NCI-H1694 treated with DMSO at 0.1 percent for 48 hours (cell line): ENCODE data around the gene INTS1.
"Not testable (repeated sequence)": the region's sequence is repeated elsewhere in the genome, so short reads cannot be mapped to it uniquely, and the experiment has no call there.

Source experiments
- DNase-seq: peaks from one replicate; lab custom pipeline; 2025; lab: John Stamatoyannopoulos, UW

The INTS1 gene

DNA sequence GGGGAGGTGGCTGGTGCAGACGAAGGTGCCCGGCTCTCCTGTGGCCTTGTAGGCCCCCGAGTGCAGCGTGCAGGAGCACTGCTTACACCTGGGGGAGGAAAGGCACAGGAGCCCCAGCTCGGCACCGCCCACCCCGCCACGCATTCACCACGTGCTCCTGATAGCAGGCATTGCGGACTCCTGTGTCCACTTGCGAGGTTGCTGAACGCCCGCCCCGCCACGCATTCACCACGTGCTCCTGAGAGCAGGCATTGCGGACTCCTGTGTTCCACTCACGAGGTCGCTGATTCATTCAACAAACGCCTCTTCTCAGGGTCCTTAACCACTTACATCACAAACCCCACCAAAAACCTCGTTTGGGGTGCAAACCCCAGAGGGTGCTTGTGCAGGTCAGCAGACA is 58.8 kb downstream of the INTS1 start:
- no peak for DNase-seq

DNA sequence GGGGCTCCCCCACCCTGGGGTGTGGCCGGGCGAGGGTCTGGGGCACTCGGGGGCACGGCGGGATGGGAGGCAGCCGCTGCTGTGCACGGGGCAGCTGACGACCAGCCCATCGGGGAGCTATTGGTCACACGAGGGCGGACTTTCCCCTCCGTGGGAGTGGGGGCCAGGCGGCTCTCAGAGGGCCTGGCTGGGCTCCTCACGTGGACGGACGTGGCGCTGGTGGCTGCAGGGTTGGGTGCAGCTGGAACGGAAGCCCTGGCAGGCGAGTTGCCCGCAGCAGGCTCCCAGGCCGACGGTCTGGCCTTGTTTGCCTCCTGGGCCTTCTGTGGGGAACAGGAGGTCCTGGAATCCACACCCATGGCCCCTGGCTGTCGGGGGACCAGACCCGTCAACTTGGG is 59.3 kb downstream of the INTS1 start:
- DNase-seq = no peak

DNA sequence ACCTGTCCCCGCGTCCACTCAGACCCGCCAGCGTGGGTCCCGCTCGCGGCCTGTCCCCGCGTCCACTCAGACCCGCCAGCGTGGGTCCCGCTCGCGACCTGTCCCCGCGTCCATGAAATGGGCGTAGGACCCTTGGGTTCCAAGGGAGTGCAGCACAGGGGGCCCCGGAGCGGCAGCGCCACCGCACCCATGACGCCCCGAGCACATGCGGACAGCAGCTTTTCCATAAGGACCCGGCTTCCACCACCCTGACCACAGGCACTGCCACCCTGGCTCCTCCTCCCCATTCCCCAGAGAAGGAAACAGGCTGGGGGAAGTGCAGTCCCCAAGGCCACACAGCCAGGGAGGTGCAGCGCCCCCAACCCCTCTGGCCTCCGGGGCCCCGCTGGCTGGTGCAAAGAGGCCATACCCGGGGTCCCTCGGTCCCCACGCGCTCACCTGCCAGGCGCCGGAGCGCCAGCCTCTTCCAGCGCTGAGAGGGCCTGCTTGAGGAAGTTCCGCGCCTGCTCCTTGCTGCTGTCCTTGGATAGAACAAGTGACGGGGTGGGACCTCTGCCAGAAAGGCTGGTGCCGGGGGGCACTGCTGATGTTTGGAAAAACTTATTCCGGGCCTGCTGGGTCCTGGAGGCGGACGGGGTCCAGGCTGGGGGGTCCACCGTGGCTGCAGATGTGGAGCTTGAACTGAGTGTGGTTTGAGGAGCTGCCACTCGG is 59.8 kb downstream of the INTS1 start:
- DNase-seq = no peak

DNA sequence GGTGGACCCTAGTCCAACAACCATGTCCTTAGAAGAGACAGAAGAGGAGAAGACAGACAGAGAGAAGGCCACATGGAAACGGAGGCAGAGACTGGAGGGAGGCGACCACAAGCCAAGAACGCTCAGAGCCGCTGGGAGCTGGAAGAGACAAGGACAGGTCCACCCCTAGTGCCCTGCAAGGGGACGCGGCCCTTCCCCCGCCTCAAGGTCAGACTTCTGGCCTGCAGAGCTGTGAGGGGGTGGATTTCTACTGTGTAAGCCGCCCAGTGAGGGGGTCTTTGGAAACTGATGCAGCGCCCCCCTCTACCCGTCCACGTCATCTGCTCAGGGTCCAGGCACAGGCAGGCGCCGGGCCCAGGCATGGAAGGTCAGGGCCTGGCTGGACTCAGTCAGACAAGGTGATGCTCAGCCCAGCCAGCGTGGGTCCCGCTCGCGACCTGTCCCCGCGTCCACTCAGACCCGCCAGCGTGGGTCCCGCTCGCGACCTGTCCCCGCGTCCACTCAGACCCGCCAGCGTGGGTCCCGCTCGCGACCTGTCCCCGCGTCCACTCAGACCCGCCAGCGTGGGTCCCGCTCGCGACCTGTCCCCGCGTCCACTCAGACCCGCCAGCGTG is 60.5 kb downstream of the INTS1 start:
- not testable (repeated sequence) for DNase-seq

DNA sequence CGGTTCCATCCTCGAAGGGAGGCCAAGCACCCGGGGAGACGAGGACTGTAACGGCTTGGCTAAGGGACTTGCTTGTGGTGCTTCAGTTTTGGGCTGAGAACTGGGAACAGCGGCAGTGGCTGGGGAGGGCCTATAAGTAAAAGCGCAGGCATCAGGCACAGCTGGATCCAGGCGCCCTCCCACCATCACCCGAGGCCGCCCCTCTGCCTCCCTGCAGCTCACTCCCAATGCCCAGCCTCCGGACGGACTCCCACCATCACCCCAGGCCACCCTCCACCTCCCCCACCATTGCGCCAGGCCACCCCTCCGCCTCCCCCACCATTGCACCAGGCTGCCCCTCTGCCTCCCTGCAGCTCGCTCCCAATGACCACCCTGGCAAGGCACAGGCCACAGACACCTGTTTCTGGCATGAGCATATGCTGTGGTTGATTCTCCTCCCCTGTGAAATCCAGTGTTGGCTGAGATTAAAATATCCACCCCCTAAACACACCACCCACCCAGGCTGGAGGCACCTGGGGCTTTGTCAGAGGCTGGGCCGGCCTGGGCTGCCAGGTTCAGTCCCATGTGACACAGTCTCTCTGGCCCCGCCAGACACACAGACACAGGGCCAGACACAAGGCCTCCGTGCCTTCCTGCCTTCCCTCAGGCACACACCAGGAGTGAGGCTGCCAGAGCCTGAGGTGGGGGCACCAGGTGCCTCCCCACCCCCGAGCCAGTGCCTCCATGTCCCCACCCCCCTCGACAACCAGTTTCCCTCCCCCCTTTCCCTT is 61.6 kb downstream of the INTS1 start:
- no peak for DNase-seq

DNA sequence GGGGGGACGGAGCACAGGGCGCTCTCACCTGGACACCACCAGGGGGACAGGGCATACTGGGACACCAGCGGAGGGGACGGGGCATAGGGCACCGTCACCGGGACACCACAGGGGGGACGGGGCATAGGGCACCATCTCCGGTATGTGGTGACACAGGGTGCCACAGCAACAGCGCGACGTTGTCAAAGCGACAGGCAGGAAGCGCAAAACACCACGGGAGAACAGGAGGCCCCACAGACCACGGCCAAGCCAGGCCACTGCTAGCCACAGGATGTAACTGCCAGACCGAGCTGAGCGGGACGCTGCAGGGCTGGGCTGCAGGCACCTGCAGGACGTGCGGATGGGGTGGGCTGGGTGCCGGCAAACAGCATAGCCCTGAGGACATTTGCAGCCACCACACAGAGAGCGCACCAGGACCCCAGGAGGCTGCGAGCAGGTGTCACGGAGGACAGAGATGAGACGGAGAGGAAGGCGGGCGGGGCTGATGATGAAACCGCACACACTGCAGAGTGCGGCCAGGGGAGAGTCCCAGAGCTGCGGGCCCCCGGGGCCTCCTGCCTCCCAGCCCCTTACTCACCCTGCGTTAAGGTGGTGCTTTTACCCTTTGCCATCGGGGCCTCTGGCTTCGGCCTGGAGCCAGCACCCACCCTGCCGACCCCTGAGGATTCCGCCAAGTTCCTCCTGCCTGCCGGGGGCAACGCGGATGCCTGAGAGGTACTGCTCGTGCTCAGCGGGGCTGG is 62.4 kb downstream of the INTS1 start:
- DNase-seq = no peak

DNA sequence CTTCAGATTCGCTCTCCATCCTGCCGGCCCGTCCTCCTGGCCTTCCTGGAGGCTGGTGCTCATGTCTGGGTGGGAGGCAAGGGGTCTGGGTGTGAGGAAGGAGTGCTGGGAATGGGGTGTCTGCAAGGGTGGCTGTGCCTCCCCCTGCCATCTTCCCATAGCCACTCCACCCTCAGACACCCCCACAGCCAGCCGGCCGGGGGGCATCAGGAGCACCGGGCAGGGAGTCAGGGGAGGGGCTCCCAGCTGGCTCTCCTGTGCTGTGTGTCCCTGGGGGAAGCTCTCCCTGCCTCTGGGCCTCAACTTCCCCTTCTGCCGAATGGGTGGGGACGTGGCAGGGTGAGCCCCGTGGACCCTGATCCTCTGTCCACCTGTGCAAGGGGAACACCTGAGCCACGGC is 63.6 kb downstream of the INTS1 start:
- no peak for DNase-seq

DNA sequence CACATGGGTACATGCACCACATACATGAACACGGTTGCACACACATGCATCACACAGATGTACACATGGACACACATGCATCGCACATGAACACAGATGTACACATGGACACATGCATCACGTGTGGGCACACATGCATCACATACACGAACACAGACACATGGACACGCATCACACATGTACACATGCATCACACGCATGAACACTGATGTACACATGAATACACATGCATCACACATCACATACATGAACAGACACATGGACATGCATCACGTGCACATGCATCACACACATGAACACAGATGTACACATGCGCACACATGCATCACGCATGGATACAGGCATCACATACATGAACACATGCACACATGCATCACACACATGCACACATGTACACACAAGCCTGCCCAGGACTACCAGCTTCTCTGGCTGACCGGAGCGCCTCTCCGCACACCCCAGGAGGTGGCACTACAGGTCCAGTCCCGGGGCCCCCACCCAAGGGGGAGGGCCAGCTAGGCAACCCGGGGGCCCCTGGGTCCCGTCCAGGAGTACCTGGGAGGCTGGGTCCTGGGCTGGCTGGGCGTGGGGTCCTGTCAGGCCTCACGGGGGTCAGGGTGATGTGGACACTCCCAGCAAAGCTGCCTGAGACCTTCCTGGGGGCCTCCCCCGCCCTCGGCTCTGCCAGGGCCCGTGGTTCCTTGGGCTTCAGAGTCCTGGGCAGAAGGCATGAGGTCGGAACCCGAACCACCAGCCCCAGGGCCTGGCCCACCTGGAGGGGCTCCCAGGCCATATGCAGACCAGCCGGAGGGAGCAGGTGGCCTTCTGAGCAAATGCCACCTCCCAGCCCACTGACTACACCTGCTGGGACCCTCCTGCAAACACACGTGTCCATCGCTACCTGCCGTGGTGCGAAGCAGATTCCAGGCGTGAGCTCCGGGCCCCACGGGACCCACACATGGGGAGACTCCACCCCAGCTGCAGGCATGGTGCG is 64.5 kb downstream of the INTS1 start:
- DNase-seq = no peak

DNA sequence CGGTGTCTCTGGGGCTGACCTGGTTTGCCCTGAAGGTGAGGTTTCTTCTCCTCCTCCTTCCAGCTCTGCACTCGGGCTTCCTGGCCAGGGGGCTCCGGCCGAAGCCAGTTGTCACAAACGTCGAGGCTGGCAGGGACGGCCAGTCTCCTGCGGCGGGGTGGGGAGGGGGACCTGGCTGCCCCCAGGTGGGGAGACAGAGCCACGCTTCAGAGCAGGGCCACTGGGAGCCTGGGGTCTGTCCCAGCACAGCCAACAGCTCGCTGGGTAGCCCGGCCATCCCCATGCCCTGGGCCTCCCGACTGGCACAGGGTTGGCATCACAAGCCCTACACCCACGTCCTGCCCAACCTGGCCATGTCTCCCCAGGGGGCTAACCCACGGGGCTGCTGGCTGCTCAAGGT is 65.4 kb downstream of the INTS1 start:
- DNase-seq = no peak

DNA sequence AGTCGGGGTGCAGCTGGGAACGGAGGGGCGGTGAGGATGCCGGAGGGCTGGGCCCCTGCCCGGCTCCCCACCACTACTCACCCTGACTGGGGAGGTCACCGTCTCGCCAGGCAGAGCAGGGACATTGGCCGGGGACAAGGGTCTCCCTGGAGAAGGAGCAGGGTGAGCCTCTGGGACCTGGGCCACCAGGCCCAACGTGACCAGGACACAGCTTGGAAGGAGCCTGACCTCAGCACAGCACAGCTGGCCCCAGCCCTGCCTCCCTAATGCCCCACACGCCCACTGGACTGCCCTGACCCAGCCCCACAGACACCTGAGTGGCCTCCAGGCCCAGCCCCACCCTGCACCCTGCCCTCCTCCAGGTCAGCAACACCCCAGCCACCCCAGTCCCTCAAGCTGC is 66.0 kb downstream of the INTS1 start:
- no peak for DNase-seq

DNA sequence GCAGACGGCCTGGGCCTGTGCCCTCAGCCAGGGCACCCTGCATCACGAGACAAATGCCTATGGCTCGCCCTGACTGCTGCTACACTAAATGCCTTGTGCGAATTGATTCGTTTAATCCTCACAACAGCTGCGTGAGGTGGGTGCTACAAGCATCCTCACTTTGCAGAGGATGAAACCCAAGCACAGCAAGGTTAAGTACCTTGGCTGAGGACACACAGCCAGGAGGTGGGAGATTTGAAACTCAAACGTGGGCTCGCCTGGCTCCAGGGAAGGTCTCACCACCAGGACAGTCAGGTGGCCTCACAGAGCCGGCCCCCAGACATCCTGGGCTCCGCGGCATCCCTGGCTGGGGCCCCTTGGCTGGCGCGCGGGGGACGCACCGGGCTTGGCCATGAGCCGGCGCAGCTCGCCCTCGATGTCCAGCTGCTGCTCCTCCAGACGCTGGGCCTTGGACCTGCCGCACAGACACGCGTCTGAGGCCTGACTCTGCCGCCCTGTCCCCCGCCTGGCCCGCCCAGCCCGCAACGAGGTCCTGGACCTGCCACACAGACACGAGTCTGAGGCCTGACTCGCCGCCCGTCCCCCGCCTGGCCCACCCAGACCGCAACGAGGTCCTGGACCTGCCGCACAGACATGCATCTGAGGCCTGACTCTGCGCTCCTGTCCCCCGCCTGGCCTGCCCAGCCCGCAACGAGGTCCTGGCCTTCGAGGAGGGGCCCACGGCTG is 66.9 kb downstream of the INTS1 start:
- DNase-seq = no peak

DNA sequence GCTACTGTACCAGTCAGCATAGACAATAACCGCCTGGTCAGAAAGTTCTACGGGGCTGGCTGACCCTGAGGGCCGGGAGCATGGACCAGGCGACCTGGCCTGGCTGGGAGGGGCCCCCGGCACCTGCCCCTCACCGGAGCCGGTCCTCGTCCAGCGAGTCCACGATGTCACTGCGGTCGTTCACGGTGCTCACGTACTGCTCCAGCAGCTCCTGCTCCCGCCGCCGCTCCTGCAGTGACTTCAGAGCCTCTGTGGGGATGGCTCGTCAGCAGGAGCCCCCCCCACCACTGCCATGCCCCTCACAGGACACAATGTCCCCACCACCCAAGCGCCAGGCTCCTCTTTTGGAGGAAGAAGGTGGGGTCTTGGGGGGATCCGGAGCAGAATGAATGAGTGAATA is 67.6 kb downstream of the INTS1 start:
- no peak for DNase-seq

DNA sequence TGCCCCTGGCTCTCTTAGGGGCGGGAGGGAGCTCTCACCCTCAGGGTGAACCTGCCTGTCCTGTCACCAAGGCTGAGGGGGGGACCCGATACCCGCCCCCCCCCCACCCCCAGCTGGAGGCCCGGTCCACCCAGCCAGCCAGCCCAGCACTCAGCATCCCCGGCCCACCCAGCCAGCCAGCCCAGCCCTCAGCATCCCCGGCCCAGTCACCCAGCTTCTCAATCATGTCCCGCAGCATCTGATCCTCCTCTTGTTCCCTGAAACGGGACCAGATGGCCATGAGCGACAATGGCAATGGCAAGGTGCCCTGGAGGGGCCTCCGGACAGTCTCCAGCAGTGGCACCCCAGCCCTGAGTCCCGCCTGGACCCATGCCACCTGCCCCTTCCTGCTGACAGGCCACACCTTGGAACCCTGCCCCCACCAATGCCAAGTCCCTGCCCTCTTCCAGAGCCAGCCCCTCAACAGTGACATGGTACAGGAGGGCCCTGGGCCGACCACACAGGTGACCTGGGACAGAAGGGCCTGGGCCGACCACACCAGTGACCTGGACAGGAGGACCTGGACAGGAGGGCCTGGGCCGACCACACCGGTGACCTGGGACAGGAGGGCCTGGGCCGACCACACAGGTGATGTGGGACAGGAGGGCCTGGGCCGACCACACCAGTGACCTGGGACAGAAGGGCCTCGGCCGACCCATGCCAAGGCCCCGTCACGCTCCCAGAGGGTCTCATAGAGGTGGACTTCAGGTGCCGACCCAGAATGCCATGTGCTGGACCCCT is 69.1 kb downstream of the INTS1 start:
- DNase-seq = no peak

DNA sequence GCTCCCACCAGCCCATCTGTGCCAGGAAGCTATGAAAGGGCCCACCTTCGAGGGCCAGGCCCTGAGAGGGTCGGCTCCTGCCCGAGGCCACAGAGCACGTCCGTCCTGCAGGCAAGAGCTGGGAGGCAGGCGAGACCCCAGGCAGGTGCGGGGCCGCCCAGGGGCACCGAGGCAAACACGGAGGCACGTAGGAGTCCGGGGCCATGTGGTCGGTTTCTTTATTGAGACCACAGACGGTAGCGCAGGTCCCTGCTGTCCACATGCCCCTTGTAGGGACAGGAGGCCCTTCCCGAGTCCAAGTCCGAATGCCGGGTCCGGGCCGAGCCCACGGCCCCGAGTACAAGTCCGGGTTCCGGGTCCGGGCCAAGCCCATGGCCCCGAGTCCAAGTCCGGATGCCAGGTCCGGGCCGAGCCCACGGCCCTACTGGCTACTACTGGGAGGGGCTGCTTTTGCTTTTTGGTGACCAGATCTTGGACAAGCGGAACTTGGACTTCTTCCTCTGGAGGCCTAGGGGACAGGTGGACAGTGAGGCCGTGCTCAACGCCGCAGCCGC is 69.9 kb downstream of the INTS1 start:
- DNase-seq = no peak

DNA sequence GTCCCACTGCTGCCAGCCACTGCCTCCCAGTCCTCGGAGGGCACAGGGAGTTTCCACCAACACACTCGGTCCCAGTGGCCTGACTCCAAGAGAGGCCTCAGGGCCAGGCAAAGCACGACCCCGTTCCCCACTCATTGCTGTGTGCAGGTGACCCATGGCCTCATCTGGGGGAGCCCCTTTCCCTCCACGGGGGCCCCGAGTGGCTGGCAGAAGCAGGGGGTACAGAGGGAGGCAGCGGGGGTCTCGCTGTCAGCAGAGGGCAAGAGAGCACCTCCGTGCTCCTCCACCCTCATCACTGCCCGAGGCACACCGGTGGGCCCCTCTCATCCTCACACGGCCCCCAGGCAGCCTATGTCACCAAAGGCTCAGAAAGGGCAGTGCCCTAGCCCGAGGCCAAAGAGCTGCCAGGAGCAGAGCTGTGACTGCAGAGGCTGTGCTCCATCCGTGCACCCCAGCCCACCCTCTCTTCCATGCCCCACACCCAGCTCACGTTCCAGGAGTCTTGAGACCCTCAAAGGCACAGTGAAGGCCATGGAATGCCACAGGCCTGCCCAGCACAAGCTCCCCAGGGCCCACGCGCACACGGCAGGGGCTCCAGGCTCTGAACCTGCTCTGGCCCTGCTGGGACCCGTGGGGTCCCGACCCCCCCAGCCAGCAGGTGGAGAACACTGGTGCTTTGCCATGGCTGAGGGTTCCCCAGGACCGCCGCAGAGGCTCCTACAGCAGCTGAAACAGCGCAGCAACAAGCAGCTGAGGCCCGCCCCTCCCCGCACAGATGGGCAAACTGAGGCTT is 70.9 kb downstream of the INTS1 start:
- no peak for DNase-seq

DNA sequence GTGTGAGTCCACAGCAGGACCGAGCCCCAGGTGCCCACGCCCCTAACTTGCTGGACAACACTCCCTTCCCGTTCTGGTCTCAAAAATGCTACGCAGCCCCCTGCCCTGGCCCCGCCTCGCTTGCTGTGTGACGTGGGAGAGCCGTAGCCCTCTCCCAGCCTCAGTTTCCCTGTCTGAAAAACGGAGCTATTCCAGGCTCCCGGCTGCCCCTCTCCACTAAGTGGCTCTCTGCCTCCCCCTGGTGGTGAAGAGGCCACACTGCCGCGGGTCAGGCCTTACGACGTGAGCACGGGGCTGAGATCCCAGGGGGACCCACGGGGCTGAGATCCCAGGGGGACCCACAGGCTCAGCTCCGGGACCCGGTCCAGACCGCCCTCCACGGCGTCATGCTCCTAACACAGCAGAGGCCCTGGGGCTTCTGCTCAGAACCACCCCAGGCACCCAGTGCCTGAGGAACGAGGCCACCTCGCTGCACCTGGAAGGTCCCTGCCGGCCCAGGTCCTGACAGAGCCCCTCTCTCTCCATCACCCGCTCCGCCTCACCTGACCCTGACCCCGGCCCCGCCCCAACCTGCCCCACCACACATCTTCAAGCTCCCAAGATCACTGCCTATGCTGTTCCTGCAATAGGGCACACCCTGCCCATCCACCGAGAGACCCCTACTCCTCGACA is 71.6 kb downstream of the INTS1 start:
- peak; percentile 14 for DNase-seq

DNA sequence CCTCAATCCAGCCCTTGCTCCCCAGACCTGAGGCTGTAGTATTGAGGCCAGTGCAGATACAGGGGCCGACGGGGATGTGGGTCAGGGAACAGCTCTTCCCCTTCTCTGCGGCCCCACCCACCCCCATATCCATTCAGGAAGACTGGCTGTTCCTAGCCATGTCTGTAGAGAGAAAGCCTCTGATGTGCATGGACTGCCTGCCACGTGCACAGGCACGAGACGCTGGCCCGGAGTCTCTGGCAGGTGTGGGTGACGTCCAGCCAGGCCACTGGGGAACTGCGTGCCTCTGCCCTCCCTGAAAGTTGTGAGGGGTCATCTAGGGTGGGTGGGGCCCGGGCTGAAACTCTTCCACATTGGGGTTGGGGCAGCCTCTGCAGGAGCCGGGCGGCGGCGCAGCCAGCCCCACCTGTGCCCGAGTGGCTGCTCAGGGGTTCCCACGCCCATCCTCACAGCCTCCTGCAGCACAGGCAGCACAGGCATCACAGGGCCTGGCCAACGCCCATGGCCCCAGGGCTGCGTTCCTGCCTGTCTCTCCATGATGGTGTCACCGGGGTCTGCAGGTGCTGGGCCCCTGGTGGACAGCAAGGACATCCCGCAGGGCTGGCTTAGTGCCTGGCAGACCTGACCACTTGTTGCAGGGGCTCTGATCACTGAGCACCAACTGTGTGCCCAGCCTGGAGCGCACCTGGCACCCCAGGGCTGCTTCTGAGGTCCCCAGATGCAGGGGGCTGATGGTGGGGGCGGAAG is 72.4 kb downstream of the INTS1 start:
- DNase-seq = no peak
